HL-60 (cell line): Measurements from ENCODE around the gene ELMO1.

Source experiments
- POLR2AphosphoS5 ChIP-seq: IDR thresholded peaks from 2 replicates; pipeline ENCODE4 v1.6.1; 2012; ENCODE audit warnings: low read depth
- TF ChIP-seq, protein P1 (sequence below): IDR thresholded peaks from one replicate; pipeline ENCODE4 v1.5.1; 2011; ENCODE audit warnings: low read length, control low read depth, inconsistent platforms; ENCODE audit not compliant: insufficient read depth

DNA sequence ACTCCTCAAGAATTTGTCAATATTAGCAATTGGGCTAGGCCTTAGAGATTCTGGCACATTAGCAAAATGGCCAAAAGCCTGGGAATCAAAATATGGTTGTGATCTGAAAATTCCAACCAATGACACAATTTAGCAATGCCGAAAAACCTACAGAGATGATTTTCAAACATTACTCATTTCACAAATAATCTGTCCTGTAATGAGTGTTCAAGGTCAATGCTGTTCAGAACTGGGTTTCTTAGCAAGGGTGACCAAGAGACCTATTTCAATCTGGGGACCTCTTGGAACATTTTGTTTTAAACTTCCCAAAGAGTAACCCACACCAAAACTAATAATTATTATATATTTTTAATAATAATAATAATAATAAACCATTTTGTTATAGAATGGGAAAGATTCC lies 24.1 kb downstream of the ELMO1 start:
- TF ChIP-seq, protein P1, sequence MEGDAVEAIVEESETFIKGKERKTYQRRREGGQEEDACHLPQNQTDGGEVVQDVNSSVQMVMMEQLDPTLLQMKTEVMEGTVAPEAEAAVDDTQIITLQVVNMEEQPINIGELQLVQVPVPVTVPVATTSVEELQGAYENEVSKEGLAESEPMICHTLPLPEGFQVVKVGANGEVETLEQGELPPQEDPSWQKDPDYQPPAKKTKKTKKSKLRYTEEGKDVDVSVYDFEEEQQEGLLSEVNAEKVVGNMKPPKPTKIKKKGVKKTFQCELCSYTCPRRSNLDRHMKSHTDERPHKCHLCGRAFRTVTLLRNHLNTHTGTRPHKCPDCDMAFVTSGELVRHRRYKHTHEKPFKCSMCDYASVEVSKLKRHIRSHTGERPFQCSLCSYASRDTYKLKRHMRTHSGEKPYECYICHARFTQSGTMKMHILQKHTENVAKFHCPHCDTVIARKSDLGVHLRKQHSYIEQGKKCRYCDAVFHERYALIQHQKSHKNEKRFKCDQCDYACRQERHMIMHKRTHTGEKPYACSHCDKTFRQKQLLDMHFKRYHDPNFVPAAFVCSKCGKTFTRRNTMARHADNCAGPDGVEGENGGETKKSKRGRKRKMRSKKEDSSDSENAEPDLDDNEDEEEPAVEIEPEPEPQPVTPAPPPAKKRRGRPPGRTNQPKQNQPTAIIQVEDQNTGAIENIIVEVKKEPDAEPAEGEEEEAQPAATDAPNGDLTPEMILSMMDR: no peak
- no peak for TF ChIP-seq POLR2AphosphoS5
